ENCODE data around the gene SLFNL1. TPM values are rescaled to one million over a fixed set of nuclear protein-coding genes. Genes with fewer than 3 reads are reported as not detected.

Gene SLFNL1
- not detected in 2 replicates for total RNA-seq (2014; rRNA removed; shearing (Covaris generic); ENCODE audit: low replicate concordance)

DNA sequence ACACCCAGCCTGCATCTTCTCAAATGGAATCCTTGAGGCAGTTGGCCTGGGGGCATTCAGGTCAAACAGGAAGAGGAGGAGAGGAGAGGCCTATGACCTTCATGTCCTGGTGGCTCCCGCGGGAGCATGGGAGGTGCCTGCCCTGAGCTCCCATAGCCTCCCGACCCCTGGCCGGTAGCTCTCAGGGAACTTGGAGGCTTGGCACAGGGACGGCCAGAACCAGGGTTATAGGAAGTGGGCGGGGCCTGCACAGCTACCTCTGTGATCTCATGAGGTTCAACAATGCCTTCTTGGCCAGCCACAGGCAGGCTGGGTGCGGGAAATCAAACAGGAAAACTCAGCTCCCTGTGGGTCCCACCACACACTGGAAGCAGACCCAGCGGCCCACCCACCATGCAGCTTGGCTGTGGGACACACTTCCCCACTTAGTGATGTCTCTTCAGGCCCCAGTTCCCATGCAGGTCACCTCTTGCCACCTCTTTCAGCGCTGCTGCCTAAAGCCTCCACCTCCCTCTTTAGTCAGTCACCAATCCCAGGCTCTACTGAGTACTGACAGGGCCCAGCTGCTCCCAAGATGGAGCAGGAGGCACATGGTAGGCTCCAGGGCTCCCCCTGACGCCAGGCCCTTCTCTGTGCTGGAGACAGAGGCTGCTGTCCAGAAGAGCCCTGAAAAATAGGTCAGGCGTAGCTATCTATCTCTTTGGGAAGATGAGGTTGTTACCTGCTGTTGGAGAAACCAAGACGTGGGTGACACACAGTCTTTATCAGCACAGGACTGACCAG is at the start of gene SLFNL1:
SLFNL1 (minus strand) TSS at position 200 of the 783 bp plus-strand sequence. CDS start 1,065 bp downstream, outside the sequence.
- DNase-seq (ENCODE audit: low read depth), result no peak
- in situ Hi-C loops (cut with HindIII; ENCODE audit: low pct_unique_long_range_greater_than_20kb, low sequenced_read_pairs), result no loop called here

GRCh38 chr1:41056907-41057306 is 35.4 kb upstream of the SLFNL1 start:
- in situ Hi-C loops (cut with HindIII; ENCODE audit: low pct_unique_long_range_greater_than_20kb, low sequenced_read_pairs), result no loop called here
- DNase-seq (ENCODE audit: low read depth), result no peak

- in situ Hi-C loops (cut with HindIII; ENCODE audit: low pct_unique_long_range_greater_than_20kb, low sequenced_read_pairs), result no loop called here
These were observed 31.8 kb upstream of the SLFNL1 start for GRCh38 chr1:41053316-41053715.

GRCh38 chr1:41051022-41051421 is 29.5 kb upstream of the SLFNL1 start:
- in situ Hi-C loops (cut with HindIII; ENCODE audit: low pct_unique_long_range_greater_than_20kb, low sequenced_read_pairs), result no loop called here
- no peak for DNase-seq (ENCODE audit: low read depth)

More at GRCh38 chr1:41053316-41053715, 31.8 kb upstream of the SLFNL1 start:
- no peak for DNase-seq (ENCODE audit: low read depth)

DNA sequence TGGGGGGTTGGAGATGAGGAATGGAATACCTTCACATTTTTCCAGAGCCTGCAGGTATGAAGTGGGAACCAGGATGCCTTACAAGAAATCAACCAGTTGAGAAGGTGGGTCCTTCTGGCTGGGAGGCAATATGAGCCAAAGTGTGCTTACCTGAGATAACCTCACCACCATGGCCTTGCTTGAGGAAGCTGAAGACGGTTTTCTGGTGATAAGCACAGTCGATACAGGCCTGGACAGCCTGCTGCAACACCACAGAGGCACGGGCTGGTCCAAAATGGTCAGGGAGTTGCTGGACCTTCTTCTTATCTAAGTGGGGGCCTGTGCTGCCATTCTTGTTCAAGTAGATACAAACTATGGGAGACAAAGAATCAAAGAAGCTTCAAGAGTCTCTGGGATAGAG is 27.0 kb upstream of the SLFNL1 start:
- DNase-seq (ENCODE audit: low read depth), result no peak
- in situ Hi-C loops (cut with HindIII; ENCODE audit: low pct_unique_long_range_greater_than_20kb, low sequenced_read_pairs), result no loop called here

DNA sequence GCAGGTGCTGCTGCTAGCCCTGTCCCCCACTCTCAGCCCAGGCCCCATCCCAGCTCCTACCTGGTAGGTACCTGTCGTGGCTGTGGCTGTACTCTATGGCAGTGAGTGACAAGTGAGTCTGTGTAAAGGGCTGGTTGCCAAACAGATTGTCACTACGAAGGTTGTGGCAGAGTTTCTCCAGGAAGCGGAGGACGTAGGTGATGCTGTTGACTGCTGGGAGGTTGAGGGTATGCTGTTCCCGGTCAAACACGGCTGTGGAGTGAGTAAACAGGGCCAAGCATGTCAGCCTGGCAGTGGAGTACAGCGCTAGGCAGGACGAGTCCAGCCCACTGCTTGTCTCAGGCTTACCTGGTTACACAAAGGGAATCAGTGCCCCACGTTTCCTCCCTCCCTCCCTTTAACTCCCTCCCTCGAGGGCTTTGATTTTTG is 24.8 kb upstream of the SLFNL1 start:
- in situ Hi-C loops (cut with HindIII; ENCODE audit: low pct_unique_long_range_greater_than_20kb, low sequenced_read_pairs), result no loop called here
- no peak for DNase-seq (ENCODE audit: low read depth)

GRCh38 chr1:41045740-41046139 is 24.2 kb upstream of the SLFNL1 start:
- DNase-seq (ENCODE audit: low read depth), result no peak
- in situ Hi-C loops (cut with HindIII; ENCODE audit: low pct_unique_long_range_greater_than_20kb, low sequenced_read_pairs), result no loop called here

GRCh38 chr1:41044187-41044586 is 22.7 kb upstream of the SLFNL1 start:
- no peak for DNase-seq (ENCODE audit: low read depth)
- in situ Hi-C loops (cut with HindIII; ENCODE audit: low pct_unique_long_range_greater_than_20kb, low sequenced_read_pairs), result no loop called here

GRCh38 chr1:41041614-41042270 is 20.2 kb upstream of the SLFNL1 start:
- in situ Hi-C loops (cut with HindIII; ENCODE audit: low pct_unique_long_range_greater_than_20kb, low sequenced_read_pairs), result no loop called here
- DNase-seq (ENCODE audit: low read depth), result no peak

DNA sequence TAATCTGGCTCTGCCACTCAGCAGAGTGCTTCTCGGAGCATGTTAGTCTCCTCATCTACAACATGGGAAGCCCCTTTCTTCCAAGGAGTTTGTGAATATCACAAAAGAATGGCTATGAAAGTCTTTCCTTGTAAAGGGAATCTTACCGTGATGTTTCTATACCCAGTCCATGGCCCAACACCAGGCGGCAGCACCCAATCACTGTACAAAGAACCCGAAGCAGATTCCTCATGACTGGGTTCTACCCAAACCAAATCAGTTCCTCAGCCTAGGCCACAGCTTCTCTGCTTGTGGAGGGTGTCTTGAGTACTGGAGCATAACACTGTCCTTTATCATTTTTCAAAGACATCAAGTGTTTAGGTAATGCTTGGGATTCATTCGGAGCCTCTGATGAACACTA is 16.6 kb upstream of the SLFNL1 start:
- in situ Hi-C loops (cut with HindIII; ENCODE audit: low pct_unique_long_range_greater_than_20kb, low sequenced_read_pairs), result no loop called here
- DNase-seq (ENCODE audit: low read depth), result no peak

DNA sequence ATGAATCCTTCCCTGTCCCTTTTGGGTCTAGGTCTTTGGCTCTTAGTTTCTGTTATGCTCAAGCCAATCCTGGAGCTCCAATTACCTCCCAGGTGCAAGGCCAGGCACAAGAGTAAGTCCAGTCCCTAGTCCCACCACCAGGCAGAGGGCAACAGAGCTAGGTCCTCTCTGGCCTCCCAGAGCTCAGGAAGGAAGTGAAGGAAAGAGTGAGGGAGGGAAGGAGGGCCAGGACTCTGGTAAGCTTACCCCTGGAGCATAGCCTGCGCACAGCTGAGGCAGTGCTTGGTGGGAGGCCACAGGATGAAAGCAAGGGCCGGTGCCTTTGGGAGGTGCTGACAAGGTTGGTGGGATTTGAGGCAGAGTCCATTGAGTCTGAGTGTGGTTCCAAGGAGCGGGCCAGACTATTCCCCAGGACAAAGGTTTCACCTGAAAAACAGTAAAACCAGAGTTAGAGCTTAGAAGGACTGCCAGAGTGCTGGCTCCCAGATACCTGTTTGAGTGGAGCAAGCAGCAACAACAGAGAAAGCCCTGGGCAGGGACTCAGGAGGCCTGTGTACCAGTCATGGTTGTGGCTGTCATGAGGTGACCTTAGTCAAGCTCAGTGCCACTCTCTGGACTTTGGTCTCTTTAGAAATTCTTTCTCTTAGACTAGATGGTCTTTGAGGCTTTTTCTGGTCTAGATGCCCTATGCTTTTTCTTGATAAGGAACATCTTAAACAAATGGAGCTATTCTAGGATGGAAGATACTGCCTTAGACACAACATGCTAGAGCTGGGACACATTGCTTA is 15.8 kb upstream of the SLFNL1 start:
- DNase-seq (ENCODE audit: low read depth), result no peak
- in situ Hi-C loops (cut with HindIII; ENCODE audit: low pct_unique_long_range_greater_than_20kb, low sequenced_read_pairs), result no loop called here

DNA sequence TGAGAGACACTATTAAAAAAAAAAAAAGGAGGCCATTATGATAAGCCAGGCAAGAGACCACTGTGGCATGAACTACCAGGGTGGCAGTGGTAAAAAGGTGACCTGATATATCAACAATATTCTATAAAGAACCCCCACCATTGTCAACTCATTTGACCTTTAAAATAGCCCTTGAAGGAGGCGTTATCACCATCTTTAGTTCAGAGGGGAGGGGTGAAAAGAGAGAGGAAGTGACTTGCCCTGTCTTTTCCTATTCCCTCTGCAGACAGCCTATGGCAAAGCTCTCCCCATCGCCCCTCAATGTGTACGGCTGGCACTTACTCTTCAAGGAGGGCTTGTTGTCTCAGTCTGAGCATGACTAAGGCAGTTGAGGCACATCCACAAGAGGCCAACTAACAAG is 11.7 kb upstream of the SLFNL1 start:
- in situ Hi-C loops (cut with HindIII; ENCODE audit: low pct_unique_long_range_greater_than_20kb, low sequenced_read_pairs), result no loop called here
- no peak for DNase-seq (ENCODE audit: low read depth)

DNA sequence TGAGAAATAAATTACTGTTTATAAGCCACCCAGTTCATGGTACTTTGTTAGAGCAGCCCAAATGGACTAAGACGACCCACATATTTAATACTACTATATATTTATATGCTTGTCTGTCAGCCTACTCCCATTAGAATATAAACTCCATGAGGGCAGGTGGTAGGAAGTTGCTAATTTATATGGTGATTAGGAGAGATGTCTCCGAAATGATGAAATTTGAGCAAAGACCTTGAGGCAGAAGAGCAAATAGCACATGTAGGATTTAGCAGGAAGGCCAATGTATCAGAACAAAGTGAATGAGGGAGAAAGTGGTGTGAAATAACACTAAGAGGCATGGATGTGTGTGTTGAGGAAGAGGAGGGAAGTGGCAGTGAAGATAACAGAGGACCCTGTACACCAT is 10.6 kb upstream of the SLFNL1 start:
- in situ Hi-C loops (cut with HindIII; ENCODE audit: low pct_unique_long_range_greater_than_20kb, low sequenced_read_pairs), result no loop called here

DNA sequence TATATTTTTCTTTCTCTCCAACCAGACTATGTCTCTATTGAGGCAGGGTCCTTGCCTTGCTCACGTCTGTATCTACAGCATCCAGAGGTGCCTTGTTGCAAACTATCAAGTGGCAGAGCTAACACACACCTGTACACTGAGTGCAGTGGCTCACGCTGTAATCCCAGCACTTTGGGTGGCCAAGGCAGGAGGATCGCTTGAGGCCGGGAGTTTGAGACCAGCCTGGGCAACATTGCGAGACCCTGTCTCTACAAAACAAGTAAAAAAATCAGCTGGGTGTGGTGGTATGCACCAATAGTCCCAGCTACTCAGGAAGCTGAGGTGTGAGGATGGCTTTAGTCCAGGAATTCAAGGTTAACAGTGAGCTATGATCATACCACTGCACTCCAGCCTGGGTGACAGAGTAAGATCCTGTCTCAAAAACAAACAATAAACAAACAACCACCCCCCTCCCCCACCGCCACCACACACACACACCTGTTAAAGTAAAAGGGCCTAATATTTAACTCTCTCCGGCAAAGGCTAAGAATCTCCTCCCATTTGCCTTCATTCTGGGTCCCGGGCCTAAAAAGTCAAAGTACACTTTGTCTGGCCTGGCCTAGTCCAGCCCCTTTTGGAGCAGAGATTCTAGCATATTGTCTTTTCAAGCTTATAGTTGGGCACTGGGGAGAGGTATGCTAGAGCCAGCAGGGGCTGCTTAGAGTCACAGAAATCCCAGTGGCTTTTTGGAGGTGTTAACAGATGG is 9.5 kb upstream of the SLFNL1 start:
- no peak for DNase-seq (ENCODE audit: low read depth)
- in situ Hi-C loops (cut with HindIII; ENCODE audit: low pct_unique_long_range_greater_than_20kb, low sequenced_read_pairs), result no loop called here

More for the DNA sequence above, 10.6 kb upstream of the SLFNL1 start:
- no peak for DNase-seq (ENCODE audit: low read depth)

DNA sequence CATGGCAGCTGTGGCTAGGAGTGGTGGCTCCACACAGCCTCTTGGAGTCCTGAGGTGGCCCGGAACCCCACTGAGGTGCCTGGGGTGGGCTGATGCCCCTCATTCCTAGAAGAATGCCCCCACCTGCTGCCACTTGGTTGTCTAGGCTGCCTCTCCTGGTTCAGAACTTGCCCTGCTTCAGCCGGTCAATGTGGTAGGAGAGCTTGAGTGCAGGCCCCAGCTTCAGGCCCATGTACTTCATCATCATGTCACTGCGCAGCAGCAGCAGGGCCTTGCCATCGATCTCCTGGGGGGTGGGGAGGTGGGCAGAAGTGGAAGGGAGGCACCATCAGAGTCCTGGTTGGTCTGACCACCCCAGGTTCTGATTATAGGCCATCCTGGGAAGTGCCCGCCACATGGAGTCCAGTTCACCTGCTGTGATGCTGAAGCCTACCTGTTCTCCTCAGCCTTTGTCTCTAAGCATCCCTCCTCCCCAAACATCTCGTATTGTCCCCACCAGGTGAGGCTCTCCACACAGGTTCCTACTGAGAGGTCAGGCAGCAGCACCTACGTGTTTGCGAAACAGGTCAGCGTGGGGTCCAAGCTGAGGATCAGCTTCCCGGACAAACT is 6.6 kb upstream of the SLFNL1 start:
- DNase-seq (ENCODE audit: low read depth), result no peak
- in situ Hi-C loops (cut with HindIII; ENCODE audit: low pct_unique_long_range_greater_than_20kb, low sequenced_read_pairs), result no loop called here

DNA sequence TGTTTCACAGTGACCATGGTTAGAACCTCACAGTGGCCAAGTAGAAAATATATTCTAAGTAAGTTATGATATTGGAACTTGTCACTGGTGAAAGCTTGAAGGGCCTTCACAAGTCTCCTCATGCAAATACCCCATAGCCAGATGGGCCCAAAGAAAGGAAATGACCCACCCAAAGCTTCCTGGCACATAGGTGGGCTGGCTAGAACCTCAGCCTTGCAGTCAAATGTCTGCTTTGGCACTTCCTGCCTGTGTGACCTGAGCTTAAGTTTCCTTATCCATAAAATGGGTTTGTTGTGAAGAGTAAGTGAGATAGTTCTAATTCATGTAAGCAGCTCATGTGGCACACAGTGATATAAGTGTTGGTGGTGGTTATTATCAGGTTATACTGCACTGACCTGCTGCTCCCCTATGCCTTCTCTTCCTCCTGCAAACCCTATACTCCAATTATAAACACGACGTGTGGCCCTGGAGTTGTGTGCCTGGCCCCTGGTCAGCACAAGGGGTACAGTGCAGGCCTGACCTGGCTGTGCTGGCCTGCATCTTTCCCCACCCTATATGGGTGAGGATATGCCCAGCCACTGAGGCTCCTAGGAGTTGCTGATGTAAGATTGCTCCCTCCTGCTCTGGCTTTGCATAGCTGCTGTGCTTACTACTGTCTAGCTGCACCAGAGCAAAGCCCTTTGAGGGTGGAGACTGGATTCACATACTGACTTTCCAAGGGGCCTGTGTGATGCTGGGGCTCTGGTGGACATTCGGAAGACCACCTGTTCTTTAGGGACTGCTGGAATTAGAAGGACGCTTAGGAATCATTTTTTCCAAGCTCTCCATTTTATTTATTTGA is 4.7 kb upstream of the SLFNL1 start:
- DNase-seq (ENCODE audit: low read depth), result no peak
- in situ Hi-C loops (cut with HindIII; ENCODE audit: low pct_unique_long_range_greater_than_20kb, low sequenced_read_pairs), result no loop called here

DNA sequence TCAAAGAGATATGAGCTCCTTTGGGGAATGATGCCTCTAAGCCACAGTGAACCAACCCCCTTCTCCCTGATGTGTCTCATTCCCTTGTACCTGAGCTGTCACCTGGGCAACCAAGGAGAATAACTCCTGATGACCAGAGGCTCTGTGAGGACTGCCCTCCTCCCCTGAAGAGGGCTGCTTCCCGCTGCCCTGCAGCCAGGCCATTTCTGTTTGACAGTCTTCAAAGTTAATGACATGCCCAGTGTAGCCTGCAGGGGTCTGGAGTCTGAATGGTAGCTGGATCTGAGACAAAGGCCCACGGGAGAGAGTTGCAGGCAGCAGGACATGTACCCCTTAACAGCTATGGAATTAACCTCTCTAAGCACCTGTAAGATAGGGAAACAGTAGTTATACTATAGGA is 3.4 kb upstream of the SLFNL1 start:
- in situ Hi-C loops (cut with HindIII; ENCODE audit: low pct_unique_long_range_greater_than_20kb, low sequenced_read_pairs), result no loop called here
- DNase-seq (ENCODE audit: low read depth), result no peak

Measured in Caki2 (cell line).